Endothelial cell of umbilical vein (primary cell): ENCODE results near the gene NENF. TPM values are rescaled to one million over a fixed set of nuclear protein-coding genes. Genes with fewer than 3 reads are reported as not detected.
A peak's percentile ranks its signal among the peaks of the same experiment; 100 is the strongest.

ENCODE experiments used
- BruUV-seq: library from RNA; stranded (reverse); fragments of 400-500 nt; replicated peaks from 2 replicates; lab custom pipeline; 2021; lab: Mats Ljungman, UMichigan
- CTCF ChIA-PET: fragments of 300-600, 350-600 bp; sonication (Branson Sonifier 250); formaldehyde crosslinking; loops from one replicate; lab custom pipeline; 2021; ENCODE audit warnings: antibody characterized with exemption, inconsistent platforms; lab: Charles Lee
- POLR2A ChIA-PET: fragments of 300-600, 350-600 bp; sonication (Branson Sonifier 250); formaldehyde crosslinking; loops from one replicate; lab custom pipeline; 2021; ENCODE audit warnings: antibody characterized with exemption, inconsistent platforms; lab: Charles Lee
- DNase-seq: peaks from one replicate; pipeline ENCODE4 v3.0.0-alpha.2; 2011; ENCODE audit warnings: low read depth, low spot score
- FAIRE-seq: peaks from 2 replicates; lab custom pipeline; 2011; peaks lifted over from hg19 to GRCh38; lab: Jason Lieb, UNC
- H2AFZ ChIP-seq: 2 replicates; pipeline ENCODE4 v1.6.0; 2012; ENCODE audit warnings: low read depth, low read length, control low read depth, inconsistent platforms
- H3K27ac ChIP-seq: 2 replicates; pipeline ENCODE4 v1.5.1; 2011; ENCODE audit warnings: low read depth, mild to moderate bottlenecking, control low read depth, low read length, moderate library complexity; ENCODE audit not compliant: insufficient read depth
- H3K27me3 ChIP-seq, 2 experiments: 2 replicates each; pipeline versions ENCODE4 v1.6.0 to v1.6.1; 2011; ENCODE audit warnings: low read length in 2 of 2, mixed read lengths in 1 of 2; ENCODE audit not compliant: control insufficient read depth in 2 of 2, insufficient read depth in 2 of 2
- H3K36me3 ChIP-seq, 2 experiments: 2 replicates in 1 of 2; 3 replicates in 1 of 2; pipeline ENCODE4 v1.5.1; 2011; ENCODE audit warnings: low read length in 2 of 2, mild to moderate bottlenecking in 1 of 2, moderate library complexity in 1 of 2; ENCODE audit not compliant: control insufficient read depth in 2 of 2, insufficient read depth in 2 of 2; ENCODE audit errors: extremely low read depth in 1 of 2
- H3K4me1 ChIP-seq: 3 replicates; pipeline ENCODE4 v1.5.1; 2011; ENCODE audit warnings: mild to moderate bottlenecking, low read length; ENCODE audit not compliant: control insufficient read depth, insufficient read depth; ENCODE audit errors: extremely low read depth
- H3K4me2 ChIP-seq: 2 replicates; pipeline ENCODE4 v1.6.1; 2011; ENCODE audit warnings: low read length, control low read depth, mixed read lengths; ENCODE audit not compliant: insufficient read depth
- H3K4me3 ChIP-seq, 3 experiments: fragments of 200-600 bp in 1 of 3; sonication (generic), shearing (Covaris generic) in 1 of 3; replicated peaks in 1 of 3; 2 replicates each; pipeline ENCODE4 v1.5.1; 2011 to 2016; ENCODE audit warnings: control low read depth in 3 of 3, low read length in 3 of 3, mild to moderate bottlenecking in 2 of 3, inconsistent platforms in 1 of 3, low read depth in 1 of 3, moderate library complexity in 1 of 3; ENCODE audit not compliant: insufficient read depth in 1 of 3
- H3K79me2 ChIP-seq: 2 replicates; pipeline ENCODE4 v1.6.0; 2012; ENCODE audit warnings: low read length, inconsistent platforms; ENCODE audit not compliant: control insufficient read depth, insufficient read depth
- H3K9ac ChIP-seq: replicated peaks from 2 replicates; pipeline ENCODE3; 2011; ENCODE audit warnings: low read length, control low read depth; ENCODE audit not compliant: insufficient read depth; ENCODE audit errors: extremely low read depth
- H3K9me1 ChIP-seq: replicated peaks from 3 replicates; pipeline ENCODE4 v1.6.0; 2011; ENCODE audit warnings: mild to moderate bottlenecking, low read length; ENCODE audit not compliant: control insufficient read depth, insufficient read depth; ENCODE audit errors: extremely low read depth
- H3K9me3 ChIP-seq: replicated peaks from 2 replicates; pipeline ENCODE4 v1.5.1; 2012; ENCODE audit warnings: low read length, inconsistent platforms; ENCODE audit not compliant: control insufficient read depth, insufficient read depth
- H4K20me1 ChIP-seq: replicated peaks from 2 replicates; pipeline ENCODE3; 2011; ENCODE audit warnings: mild to moderate bottlenecking, low read length; ENCODE audit not compliant: control insufficient read depth, insufficient read depth; ENCODE audit errors: extremely low read depth
- CTCF ChIP-seq, 2 donors: IDR thresholded peaks; 1 replicate in 1 of 2; 2 replicates in 1 of 2; pipeline ENCODE4 v1.5.1; 2011; ENCODE audit warnings: low read length in 2 of 2, mild to moderate bottlenecking in 2 of 2, moderate library complexity in 2 of 2, control low read depth in 1 of 2, inconsistent platforms in 1 of 2, low read depth in 1 of 2; ENCODE audit not compliant: insufficient read depth in 1 of 2; ENCODE audit errors: extremely low read depth in 1 of 2
- EZH2 ChIP-seq: IDR thresholded peaks from 2 replicates; pipeline ENCODE4 v1.6.1; 2012; ENCODE audit warnings: borderline replicate concordance, low read depth, mild to moderate bottlenecking, moderate library complexity, low read length, inconsistent platforms; ENCODE audit not compliant: severe bottlenecking
- FOS ChIP-seq: IDR thresholded peaks from 2 replicates; pipeline ENCODE4 v1.6.1; 2011; ENCODE audit warnings: mild to moderate bottlenecking, low read length, moderate library complexity, borderline replicate concordance; ENCODE audit not compliant: insufficient read depth
- GATA2 ChIP-seq: IDR thresholded peaks from 2 replicates; pipeline ENCODE4 v1.7.0; 2011; ENCODE audit warnings: low read depth, mild to moderate bottlenecking, moderate library complexity, mixed read lengths, low read length; ENCODE audit not compliant: insufficient read length, insufficient read depth
- JUN ChIP-seq: IDR thresholded peaks from 2 replicates; pipeline ENCODE4 v1.6.1; 2011; ENCODE audit warnings: borderline replicate concordance, low read depth; ENCODE audit not compliant: insufficient read length, insufficient read depth
- POLR2A ChIP-seq: IDR thresholded peaks from 2 replicates; pipeline ENCODE4 v1.6.1; 2012; ENCODE audit warnings: low read depth, mild to moderate bottlenecking, control low read depth, low read length
- POLR2AphosphoS5 ChIP-seq: IDR thresholded peaks from 2 replicates; pipeline ENCODE4 v1.6.1; 2012; ENCODE audit warnings: low read depth, mild to moderate bottlenecking, control low read depth, low read length, moderate library complexity; ENCODE audit not compliant: insufficient read depth
- dilution Hi-C: fragments of 300-500 bp; cut with MboI; formaldehyde crosslinking; loops from one replicate; pipeline ENCODE4 v1.15.0; 2019; ENCODE audit warnings: low sequenced_read_pairs; ENCODE audit not compliant: extremely low pct_ligation_motif_present
- intact Hi-C: fragments of 100-400 bp; cut with micrococcal nuclease; formaldehyde crosslinking; loops from one replicate; pipeline ENCODE4 v1.10.0; 2022
- polyA plus RNA-seq, 4 experiments: library from polyadenylated mRNA; depleted of rRNA in 3 of 4; stranded (reverse) in 3 of 4; unstranded in 1 of 4; fragments of >200 nt; gene quantifications; 2 replicates each; pipeline versions ENCODE4 v1.2.1 to v1.2.3, GENCODE V29; 2011 to 2012; ENCODE audit warnings: missing spikeins in 1 of 4
- total RNA-seq: library from RNA; stranded (reverse); gene quantifications from 2 replicates; pipeline ENCODE4 v1.2.3, GENCODE V29; 2021
- TF ChIP-seq, protein P1 (sequence below): IDR thresholded peaks from 2 replicates; pipeline ENCODE4 v1.6.1; 2011; ENCODE audit not compliant: insufficient read depth, insufficient read length

NENF gene
- total and polyA plus RNA-seq, 2 donors (not counting 3 experiments of a cell fraction or from before 2014, with no cell fraction given): 19.8 to 23.0 TPM

- H4K20me1 ChIP-seq: no peaks in the 10 kb centered on the region
- H3K79me2 ChIP-seq: peaks cover 7% of the 10 kb centered on the region
- no peaks in the 10 kb centered on the region for H3K27me3 ChIP-seq
- no peaks in the 10 kb centered on the region for H3K9me1 ChIP-seq
- BruUV-seq: no TSS peak
- TF ChIP-seq JUN (no peak), EZH2 (no peak), POLR2AphosphoS5 (peak; percentile 44), GATA2 (no peak), POLR2A (peak; percentile 65), FOS (no peak), CTCF (IDR thresholded peaks at IDR 0.05; ENCODE audit: extremely low read depth in 1 of 2, insufficient read depth in 1 of 2, low read depth in 1 of 2, low read length in 2 of 2) (peak in 1 of 2 donors; percentile 25)
- TF ChIP-seq, protein P1, sequence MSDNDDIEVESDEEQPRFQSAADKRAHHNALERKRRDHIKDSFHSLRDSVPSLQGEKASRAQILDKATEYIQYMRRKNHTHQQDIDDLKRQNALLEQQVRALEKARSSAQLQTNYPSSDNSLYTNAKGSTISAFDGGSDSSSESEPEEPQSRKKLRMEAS: peak; percentile 74
- intact Hi-C loops (loop anchor here (2.0 kb wide), 1 partner anchor 42 kb away; no protein-coding TSS in a partner anchor), dilution Hi-C loops (no loop called here)
- peaks cover 0 to 15% of the 10 kb centered on the region in 2 experiments for H3K36me3 ChIP-seq
- ChIA-PET CTCF (interaction anchor here (1.1 kb wide), 1 partner anchor 41 kb away, joined by 10 read pairs; no protein-coding TSS in a partner anchor), POLR2A (no interaction called here)
- H3K4me1 ChIP-seq: peaks cover 6% of the 10 kb centered on the region
- H3K9me3 ChIP-seq: no peaks in the 10 kb centered on the region
- FAIRE-seq (peak; percentile 84), DNase-seq (peak; percentile 92)
- H3K27ac ChIP-seq: no peak within 1 kb of the TSS
- peak within 1 kb of the TSS; percentile 83 for H3K4me2 ChIP-seq
- peak within 1 kb of the TSS; percentile 44 to 80 (median 73) for H3K4me3 ChIP-seq
- peak within 1 kb of the TSS; percentile 95 for H2AFZ ChIP-seq
- peak within 1 kb of the TSS; percentile 26 for H3K9ac ChIP-seq
Measured at GRCh38 chr1:212414328-212415106, 18.2 kb upstream of the NENF start, which contains the start of gene PACC1. PACC1 (minus strand) TSS chr1:212414886; CDS start chr1:212414757, 129 bp downstream.
